Epithelial cell of prostate (primary cell): ENCODE results near the gene KCTD15.
A peak's percentile ranks its signal among the peaks of the same experiment; 100 is the strongest.

ENCODE experiments used
- DNase-seq: peaks from one replicate; pipeline ENCODE4 v3.0.0-alpha.2; 2011; ENCODE audit warnings: low read depth, low spot score
- H3K27ac ChIP-seq: fragments of 450-650 bp; 2 replicates; pipeline ENCODE4 v1.5.1; 2017; ENCODE audit warnings: mild to moderate bottlenecking

KCTD15 gene

DNA sequence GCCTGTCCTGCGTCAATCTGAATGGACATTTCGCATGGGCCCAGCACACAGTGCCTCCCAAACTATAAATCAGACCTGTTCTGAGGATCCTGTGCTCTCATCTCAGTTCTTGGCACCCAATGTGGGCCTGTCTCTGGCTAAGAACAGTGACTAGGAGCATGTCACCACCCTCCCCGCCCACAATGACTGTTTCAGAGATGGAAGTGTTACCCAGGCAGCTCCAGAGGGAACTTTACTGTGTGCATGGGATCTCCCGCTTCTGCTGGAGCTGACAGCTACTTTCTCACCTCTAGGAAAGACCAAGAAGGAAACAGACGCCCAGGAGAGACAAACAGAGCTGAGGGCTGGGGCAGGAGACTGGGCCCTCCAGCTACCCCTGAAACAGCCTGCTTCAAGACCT lies 45.0 kb downstream of the KCTD15 start:
- no peak for DNase-seq
- H3K27ac ChIP-seq: no peak overlapping the region

DNA sequence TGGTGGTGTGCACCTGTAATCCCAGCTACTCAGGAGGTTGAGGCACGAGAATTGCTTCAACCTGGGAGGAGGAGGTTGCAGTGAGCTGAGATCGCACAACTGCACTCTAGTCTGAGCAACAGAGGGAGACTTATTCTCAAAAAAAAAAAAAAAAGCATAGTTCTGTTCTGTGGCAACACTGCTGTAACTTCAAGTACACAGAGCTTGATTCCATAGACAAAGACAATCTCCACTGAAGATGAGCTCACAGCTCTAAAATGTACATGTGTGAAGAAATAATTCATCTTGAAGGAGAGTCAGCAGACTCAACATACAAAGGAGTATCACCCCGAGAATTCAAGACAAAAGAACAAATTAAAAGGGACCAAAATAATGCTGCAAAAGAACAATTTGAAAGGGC lies 47.8 kb downstream of the KCTD15 start:
- no peak for DNase-seq
- no peak overlapping the region for H3K27ac ChIP-seq

DNA sequence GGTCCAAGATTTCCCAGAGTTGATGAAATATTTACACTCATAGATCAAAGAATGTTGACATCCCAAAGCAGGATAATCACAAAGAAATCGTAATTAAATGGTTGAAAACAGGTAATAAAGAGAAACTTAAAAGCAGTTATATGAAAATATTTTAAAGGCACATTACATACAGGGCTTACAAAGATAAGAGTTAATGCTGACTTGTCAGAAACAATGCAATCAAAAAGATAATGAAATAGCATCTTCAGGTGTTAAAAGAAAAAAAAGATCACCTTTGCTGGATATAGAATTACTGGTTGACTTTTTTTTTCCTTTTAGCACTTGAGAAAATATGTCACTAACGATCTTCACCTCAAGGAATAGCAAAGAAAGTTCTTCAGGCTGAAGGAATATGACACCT lies 48.8 kb downstream of the KCTD15 start:
- H3K27ac ChIP-seq: no peak overlapping the region
- DNase-seq: no peak

DNA sequence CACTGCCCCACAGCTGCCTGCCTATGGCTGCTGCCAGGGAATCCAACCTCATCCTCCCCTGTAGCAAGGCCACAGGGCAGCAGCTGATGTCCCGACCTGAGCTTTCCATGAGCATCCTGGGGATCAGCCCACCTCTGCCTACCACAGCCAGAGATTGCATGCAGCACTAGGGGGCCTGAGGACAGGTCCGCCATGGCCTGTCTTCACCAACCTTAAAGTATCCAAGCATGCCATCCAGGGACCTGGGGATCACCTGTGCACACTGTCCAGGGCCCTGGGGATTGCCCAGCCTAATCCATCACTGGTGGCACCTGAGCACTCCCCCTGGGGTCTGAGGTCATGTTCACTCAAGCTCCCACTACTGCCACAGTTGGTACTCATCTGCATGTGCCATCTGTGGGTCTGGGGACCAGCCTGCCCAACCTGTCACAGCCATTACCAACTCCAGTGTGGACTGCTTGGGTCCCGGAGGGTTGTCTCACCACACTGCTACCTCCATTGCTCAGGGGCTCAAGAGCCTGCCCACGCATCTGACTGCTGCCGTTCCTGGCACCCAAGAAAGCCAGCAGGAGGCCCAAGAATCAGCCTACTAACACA lies 53.0 kb downstream of the KCTD15 start:
- no peak overlapping the region for H3K27ac ChIP-seq
- DNase-seq: no peak

DNA sequence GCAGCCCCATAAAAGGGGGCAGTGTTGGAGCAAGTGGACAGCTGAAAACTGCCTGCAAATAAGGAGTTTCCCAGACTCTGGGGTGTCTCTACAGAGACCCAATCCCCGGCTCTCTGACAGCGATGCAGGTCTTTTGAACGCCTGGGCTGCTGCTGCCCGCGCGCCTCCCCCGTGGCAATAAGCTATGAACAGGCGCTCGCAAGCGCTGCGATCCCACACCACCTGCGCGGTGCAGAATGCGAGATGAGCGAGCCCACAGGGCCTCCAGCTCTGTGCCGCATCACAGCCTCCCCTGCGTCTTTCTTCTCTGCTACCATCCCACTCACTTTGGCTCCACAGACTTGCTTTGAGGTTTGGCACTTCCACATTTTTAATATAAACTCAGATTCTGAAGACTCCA lies 62.3 kb downstream of the KCTD15 start:
- no peak for DNase-seq

DNA sequence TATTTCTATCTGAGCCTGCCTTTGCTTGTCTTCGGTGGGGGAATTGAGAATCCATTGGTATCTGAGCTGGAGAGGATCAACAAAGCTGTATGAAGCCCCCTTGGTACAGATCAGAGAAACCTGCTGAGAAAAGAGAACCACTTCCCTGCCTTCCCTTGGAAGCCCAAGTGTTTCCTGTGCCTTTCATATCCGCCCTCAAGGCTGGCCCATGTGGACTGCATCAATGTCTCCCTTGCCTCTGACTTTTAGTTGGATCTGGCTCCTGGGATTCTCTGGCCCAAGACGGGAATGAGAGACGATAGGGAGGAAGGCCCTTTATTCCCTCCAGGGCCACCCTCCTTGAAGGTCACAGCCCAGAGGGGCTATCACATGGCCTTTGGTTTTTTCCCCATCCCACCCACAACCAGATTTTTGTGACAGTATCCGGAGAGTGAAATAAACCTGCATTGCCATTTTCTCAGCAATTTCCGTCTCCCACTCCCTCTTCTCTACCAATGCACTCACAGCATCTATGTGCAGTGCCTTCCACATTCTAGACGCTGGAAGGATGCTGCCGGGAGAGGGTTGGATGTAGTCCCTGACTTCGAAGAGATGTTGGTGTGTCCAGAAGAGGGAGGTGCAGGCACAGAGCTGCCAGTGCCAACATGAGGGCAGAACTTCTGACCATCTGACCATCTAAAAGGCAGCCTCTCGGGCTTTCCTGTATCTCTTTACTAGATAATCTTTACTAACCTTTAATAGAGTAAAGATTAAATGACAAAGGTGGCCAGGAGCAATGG lies 63.8 kb downstream of the KCTD15 start:
- H3K27ac ChIP-seq: no peak overlapping the region
- no peak for DNase-seq

More for the DNA sequence above, 62.3 kb downstream of the KCTD15 start:
- H3K27ac ChIP-seq: no peak overlapping the region

DNA sequence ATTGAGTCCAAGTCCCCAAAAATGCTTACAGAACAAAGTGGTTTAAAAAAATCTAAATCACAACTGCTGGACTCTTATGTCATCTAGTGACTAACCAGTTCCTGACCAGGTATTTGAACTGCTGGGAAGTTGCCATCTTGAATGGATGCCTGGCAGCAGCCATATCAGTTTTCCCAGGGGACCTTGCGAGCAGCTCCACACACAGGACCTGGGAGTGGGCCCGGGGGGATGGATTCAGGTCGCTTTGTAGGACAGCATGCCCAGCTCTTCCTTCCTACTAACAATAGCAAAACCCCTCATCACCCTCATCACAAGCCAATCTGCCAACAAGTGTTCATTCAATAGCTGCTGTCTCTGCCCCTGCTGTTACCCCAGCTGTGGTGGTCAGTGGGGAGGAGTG lies 65.3 kb downstream of the KCTD15 start:
- no peak for DNase-seq

GRCh38 chr19:33862981-33863380 lies 66.3 kb downstream of the KCTD15 start:
- no peak overlapping the region for H3K27ac ChIP-seq
- DNase-seq: no peak

More for the DNA sequence above, 65.3 kb downstream of the KCTD15 start:
- no peak overlapping the region for H3K27ac ChIP-seq

- no peak overlapping the region for H3K27ac ChIP-seq
- no peak for DNase-seq
Measured at GRCh38 chr19:33863436-33863835, 66.8 kb downstream of the KCTD15 start.

DNA sequence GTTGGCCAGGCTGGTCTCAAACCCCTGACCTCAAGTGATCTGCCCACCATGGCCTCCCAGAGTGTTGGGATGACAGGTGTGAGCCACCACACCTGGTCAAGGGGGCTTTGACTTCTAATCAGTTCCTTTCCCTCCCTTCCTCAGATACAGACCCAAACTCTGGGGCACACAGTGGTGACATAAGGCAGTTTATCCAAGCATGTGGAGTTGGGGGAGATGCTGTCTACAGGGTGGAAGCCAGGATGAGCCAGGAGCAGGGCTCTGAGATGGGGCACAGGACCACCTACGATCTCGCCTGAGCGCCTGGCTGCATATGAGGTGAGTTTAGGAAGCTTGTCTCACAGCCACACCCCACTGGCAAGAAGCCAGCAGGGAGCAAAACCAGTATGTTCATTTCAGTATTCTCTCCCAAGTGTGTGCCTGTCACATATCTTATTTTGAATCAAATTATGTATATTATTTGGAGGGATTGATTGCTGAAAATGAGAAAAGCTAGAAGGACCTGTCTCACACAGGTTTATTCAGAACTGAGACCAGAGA lies 67.7 kb downstream of the KCTD15 start:
- DNase-seq: peak; percentile 3
- no peak overlapping the region for H3K27ac ChIP-seq

- H3K27ac ChIP-seq: no peak overlapping the region
- DNase-seq: no peak
Measured at GRCh38 chr19:33865306-33865705, 68.6 kb downstream of the KCTD15 start.
